Frontal cortex (tissue), 4 donors: ENCODE results near the gene BOK. TPM values are rescaled to one million over a fixed set of nuclear protein-coding genes. Genes with fewer than 3 reads are reported as not detected.
A peak's percentile ranks its signal among the peaks of the same experiment; 100 is the strongest.

ENCODE experiments used
- DNase-seq, 2 donors: peaks; one replicate each; pipeline ENCODE4 v3.0.0; 2012; ENCODE audit warnings: low spot score in 2 of 2
- FAIRE-seq: peaks from 2 replicates; lab custom pipeline; 2012; peaks lifted over from hg19 to GRCh38; lab: Jason Lieb, UNC
- total RNA-seq: library from RNA; depleted of rRNA; stranded (reverse); fragments of >200 nt; gene quantifications from one replicate; pipeline ENCODE4 v1.2.3, GENCODE V29; 2014
- donor health status: control.
- donor health status: control.
- donor health status: control.

Gene BOK
- total RNA-seq, 1 donor from 2014 or later, result 20.8 TPM

DNA sequence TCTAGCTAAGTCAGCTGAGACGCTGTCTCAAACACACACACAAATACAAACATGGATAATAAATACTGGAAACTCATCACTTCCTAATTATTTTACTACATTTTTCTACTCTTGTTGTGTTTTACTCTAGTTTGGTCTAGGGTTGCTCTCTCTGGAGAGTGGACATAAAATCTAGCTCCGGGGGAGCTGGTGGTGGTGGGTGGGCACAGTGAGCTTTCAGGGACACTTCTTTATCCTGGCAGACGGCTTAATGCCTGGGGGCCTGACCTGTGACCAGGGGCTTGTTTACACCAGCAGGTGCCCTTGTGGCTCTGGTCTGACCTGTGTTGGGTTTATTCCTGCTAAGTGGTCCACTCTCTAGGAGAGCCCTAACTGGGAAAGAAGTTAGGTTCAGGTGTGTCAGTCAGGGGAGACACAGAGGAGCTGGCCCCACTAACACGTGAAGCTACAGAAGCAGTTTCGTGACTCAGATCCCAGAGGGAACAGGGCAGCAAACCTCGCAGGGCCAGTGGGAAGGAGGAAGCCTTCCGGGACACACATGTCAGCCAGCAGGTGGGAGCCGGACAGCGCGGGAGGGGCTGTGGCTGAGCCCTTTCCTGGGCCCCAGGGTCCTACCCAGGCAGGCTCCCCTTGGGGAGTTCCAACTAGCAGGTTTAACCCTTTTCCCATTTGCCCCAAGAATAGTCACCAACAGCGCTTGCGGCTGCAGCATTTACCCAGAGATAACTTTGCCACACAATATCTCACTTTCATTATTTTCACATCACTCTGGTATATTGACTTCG lies 22.5 kb upstream of the BOK start:
- DNase-seq (no peak), FAIRE-seq (no peak)

DNA sequence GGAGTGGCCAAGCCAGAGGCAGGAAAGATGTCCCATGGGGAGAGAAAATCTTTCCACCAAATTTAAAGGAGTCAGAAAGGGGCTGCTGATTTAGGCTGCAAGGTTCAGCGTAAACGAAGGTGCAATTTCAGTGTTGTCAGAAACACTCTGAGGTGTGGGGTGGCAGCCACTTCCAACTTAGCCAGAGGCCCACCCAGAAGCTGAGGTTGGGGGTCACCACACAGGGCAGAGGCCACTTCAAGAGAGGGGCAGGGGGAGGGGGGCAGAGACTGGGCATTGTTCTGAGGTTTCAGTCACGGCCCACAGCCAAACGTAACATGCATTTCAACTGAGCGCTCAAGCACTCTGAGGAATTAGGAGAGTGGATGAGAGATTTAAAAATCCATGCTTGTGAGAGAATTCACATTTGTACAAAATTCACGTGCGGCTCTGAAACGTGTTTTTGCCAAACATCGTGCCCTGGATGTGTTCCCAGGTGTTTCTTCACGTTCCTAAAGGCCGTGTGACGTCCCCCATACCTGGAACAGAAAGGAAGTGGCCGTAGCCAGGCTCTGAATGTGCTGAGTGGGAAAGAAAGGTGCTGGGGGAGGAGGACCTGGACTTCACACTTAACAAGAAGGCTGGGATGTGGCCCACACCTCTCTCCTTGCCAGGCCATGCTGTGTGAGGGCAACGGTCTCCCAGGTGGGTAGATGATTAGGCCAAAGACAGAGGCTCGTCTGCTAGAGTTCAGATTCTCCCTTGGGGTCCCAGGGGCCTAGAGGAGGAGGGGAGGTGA lies 19.5 kb upstream of the BOK start:
- DNase-seq, result no peak
- no peak for FAIRE-seq

DNA sequence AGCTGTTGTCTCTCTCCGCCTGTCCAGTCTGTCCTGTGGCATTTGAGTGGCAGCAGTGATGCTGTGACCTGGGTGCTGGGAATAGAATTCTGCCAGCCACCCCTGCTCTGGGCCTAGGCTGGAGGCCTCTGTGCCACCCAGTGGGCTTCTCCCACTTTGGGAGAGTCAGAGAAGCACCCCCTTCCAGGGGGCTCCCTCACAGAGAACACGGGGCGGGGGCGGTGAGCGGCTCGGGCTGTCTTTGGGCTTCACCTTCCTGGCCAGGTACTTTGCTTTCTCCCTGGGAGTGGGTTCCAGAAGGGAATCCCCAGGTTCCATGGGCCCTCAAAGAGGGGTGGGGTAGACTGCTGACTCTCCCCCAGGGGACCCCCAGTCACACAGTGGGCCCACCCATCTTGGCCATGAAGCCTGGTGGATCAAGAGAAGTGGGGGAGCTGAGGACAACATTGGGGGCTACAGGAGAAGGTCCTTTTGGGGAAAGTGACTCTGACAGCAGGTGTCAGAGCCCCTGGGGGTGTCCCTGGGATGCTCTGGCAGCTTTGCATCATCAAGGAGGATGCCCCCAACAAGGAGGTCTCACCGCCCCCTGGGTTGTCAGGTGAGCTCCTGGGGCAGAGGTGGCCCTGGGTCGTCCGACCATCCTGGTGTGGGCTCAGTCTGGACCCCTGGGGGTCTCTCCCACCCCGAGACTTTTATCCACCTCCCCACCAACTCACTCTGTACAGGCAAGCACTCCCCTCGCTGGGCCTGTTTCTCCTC lies 18.8 kb upstream of the BOK start:
- DNase-seq (no peak), FAIRE-seq (no peak)

DNA sequence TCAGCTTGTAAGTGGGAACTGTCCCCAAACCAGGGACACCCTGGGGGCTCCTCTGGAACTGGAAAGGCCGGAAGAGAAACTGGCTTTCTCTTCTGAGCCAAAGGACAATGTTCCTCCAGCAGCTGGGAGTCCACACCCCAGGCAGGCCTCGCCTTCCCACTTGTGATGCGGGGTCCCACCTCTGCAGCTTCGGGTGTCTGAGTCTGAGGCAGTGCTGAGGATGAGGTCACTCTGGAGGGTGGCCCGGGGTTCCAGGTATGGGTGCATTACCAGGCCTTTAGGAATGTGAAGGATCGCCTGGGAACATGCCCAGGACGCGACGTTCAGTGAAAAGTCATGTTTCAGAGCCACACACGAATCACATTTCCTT lies 18.2 kb upstream of the BOK start:
- no peak for DNase-seq
- no peak for FAIRE-seq

DNA sequence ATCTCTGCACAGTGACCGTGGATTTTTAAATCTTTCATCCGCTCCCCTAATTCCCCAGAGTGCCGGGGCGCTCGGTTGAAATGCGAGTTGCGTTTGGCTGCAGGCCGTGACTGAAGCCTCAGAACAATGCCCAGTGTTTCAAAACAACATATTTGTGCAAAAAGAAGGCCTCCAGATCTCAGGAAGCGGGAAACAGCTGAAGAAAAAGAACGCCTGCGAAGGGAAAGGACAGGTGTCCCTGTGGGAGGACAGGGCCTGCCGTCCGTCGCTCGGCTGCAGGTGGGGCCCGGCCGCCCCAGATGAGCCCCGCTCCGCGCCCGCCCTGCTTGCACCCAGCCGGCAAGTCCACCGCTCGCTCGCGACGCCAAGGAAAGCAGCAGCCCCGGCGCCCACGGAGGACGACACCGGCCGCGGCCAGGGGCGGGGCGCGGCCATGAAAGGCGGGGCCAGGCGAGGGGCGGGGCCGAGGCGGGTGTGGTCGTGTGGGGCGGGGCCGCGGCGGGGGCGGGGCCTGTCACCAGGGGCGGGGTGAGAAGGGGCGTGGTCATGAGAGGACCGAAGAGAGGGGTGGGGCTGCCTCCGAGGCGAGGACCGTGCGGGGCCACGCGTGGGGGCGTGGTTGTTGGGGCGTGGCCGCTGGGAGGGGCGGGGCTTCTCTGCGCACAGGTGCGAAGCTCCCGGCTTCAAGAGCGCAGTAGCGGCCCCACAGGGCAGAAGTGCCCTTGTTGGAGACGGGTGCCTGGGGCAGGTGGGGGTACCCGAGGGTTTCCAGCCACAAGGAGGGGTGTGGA lies 17.6 kb upstream of the BOK start:
- no peak for FAIRE-seq
- peak; percentile 81 for DNase-seq

DNA sequence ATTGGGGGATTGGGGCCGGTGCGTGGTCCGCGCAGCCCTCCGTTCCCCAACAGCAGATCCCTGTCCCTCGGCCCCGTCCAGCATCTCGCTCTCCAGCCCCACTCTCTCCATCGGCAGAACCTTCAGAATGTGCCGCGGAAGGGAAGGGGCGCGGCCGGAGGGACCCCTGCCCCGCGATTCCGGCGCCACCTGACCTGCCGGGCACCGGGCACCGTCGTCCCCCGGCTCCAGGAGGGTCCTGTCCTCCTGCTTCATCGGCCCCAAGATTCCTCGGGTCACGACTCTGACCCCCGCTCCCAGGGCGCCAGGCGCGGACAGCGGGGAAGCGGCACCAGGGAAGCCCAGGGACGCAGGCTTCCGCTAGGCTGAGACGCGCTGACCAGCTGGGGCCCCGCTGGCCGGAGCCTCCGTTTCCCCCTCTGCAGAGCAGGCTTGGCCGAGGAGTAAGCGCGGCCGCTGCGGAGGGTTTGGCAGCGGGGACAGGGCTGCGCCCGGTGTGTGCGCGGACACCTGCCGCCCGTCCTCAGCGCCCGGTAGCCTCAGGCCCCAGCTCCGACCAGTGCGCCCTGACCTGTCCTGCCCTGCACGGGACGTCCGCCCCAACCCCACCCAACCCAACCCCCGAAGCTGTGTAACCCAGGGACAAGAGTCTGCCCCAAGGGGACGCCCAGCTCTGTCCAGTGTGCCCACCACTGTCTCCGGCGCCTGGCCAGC lies 16.8 kb upstream of the BOK start:
- peak in 1 of 2 donors; percentile 56 for DNase-seq
- FAIRE-seq, result no peak

DNA sequence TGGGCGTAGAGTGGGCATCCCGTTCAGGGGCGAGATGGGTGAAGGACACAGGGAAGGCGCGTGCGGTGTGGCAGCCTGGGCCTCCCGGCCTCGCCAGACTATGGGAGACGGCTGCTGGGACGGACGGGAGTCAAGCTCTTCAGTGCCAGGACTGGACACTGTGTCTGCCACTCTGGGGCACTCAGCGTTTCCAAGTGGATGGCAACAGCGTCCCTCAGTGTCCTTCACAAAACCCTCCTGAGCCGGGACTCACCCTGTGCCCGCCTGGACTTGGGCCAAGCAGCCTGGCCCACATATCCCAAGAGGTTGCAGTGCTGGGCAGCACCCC lies 16.3 kb upstream of the BOK start:
- no peak for FAIRE-seq
- DNase-seq, result peak in 1 of 2 donors; percentile 60

DNA sequence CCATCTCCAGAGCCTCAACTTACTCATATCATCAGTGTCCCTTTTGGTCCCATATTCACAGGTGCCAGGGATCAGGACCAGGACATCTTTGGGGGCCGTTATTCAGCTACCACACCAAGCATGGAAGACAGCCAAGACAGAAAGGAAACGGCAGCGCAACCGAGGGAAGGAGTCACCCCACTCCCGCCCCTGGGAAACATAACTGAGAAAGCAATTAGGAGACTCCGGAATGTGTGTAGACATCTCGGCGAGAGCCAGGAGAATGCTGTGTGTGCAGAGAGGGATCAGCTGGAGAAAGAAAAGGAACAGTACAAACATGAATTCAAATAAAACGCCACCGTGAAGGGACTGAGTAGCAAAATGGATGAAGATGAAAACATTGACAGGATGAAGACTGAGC lies 13.4 kb upstream of the BOK start:
- DNase-seq (no peak), FAIRE-seq (no peak)

DNA sequence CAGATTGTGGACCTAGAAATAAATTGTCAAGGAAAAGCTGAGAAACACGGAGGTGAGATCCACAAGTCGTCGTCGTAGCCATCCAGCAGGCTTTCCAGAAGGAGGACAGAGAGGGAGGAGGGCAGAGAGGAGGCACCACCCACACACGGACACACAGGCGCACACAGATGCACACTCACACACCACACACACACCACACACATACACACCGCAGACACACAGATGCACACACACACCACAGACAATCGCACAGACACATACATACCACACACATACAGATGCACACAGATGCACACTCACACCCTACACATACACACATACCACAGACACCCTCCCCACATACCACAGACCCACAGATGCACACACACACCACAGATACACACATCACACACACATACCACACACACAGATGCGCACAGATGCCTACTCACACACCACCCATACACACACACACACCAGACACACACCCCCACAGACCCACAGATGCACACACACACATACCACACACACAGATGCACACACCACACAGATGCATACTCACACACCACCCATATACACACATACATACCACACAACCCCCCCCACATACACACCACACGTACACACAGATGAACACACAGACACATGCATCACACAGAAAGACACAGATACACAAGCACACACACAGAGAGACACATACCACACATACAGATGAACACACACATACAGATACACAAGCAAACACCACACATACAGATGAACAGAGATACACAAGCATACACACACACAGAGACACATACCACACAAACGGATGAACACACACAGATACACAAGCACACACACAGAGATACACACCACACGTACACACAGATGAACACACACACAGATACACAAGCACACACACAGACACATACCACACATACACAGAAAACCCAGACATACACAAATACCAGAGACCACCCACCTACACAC lies 12.7 kb upstream of the BOK start:
- FAIRE-seq (no peak), DNase-seq (no peak)

DNA sequence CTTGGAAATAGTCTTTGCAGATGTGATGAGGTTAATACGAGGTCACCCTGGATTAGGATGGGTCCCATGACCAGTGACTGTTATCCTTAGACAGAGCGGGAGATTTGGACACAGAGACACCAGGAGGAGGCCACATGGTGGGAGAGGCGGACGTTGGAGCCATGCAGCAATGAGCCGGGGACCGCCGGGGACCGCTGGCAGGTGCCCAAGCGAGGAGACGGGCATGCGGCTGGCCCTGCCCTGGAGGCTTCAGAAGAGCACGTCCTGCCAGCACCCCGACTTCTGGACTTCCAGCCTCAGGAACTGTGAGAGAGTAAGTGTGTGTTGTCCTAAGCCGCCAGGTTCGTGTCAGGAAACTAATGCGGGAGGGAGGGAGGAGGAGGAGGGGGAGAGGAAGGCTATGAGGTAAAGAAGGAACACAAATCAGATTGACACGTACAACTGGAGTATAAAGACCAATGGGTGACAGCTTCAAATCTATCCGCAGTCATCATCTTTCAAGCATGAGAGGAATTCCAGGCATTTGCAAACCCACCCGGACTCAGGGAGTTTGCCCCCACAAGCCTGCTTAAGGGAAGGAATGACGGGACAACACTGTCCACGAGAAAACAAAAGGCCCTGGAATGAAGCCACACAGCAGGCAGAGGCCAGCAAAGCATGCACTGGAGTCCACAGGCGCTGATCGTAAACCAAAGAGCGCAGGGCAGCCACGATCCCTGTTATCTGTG lies 11.6 kb upstream of the BOK start:
- DNase-seq (peak in 1 of 2 donors; percentile 52), FAIRE-seq (no peak)

DNA sequence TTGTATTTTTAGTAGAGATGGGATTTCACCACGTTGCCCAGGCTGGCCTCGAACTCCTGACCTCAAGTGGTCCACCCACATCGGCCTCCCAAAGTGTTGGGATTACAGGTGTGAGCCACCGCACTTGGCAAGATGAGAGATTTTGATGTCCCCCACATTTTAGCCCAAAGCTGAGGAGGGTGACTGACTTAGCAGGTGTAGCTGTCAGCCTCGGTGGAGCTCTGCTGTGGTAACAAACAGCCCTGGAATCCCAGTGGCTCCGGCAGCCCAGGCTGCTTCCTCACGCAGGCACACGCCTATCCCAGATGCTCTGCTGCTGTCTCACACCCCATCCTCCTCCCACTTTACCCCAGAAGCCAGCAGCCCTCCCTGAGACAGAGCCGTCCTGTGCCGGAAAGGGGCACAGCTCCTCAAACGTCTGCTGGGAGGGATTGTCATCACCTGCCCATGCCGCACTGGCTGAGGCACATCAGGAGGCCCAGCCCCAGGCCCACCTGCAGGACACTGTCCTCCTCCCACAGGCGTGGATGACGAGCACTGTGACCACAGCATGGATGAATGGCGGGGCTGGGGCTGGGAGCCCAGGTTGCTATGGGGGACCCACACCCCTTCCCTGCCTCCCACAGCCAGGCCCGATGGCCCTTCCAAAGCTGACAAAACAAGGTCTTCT lies 10.6 kb upstream of the BOK start:
- DNase-seq (no peak), FAIRE-seq (no peak)

DNA sequence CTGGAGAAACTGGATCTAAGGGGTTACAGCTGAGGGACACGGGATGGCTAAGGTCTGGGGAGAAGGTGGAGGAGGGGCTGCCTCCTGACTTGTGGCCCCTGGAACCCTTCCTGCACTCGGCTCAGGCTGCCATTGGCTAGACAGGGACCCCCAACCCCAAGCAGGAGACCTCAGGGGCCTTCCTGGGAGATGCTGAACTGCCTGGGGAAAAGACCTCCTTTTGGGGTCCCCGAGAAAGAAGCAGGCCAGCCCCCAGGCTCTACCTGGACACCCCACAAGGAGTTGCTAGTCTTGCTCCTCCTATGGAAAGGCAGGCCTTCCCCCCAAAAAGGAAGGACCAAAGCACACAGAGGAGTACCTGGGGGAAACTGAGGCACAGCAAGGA lies 10.1 kb upstream of the BOK start:
- FAIRE-seq (no peak), DNase-seq (no peak)

DNA sequence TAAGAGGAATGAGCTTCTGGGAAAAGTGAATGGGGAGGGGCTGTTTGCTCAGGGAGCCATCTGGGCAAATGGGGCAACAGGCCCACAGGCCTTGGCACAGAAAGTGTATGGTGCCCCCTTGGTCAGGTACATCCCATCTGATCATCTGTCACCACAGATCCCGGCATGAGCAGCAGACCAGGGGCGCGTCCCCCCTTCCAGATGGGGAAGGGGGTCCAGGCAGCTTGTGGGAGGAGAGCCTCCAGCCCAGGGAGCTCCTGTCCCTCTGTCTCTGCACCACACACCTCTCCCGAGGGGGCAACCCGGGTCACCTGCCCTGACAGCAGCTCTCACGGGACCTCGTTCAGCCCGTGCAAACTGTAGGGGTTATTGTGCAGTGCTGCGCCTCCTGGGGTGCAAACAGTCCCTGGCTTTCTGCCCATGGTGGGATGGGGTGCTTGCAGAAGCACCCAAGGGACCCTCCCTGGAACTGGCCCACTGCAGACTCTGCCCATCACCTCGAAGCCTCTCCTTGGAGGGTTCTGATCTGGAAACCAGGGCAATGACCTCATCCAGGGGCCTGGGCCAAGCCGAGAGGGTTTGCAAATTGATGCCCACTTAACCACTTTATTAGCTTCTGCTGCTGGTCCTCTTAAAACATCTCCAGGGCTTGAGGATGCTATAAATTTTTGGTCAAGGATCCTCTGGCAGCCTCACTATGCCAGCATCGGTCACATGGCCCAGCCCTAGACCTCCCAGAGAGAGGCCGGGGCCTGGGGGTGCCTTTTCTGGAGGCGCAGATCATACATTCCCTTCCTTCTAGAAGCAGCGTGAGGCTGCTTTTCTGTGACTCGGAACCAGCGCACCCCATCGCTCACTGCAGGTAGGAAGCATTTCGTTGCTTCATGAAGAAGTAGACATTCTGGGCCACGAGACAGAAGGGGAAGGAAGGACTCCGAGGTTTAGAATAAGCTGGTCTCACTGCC lies 7.6 kb upstream of the BOK start:
- no peak for FAIRE-seq

DNA sequence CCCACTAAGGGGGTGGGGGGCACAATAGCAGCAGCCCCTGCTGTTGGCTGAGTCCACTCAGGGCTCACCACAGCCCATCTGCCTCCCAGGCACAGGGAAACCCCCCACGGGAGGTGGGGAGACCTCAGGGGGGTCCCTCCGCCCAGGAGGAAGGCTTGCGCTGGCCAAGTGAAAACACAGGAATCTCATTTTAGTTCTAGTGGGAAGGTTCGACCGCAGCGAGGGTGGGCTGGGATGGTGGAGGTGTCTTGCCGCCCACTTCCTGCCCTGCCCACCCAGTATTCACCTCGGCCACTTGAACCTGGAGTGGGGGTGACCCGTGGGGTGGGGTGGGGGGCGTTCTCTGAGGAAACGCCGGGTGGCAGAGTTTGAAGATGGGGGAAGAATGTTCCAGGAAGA lies 6.9 kb upstream of the BOK start:
- no peak for FAIRE-seq

More for the DNA sequence above, 7.6 kb upstream of the BOK start:
- no peak for DNase-seq

DNA sequence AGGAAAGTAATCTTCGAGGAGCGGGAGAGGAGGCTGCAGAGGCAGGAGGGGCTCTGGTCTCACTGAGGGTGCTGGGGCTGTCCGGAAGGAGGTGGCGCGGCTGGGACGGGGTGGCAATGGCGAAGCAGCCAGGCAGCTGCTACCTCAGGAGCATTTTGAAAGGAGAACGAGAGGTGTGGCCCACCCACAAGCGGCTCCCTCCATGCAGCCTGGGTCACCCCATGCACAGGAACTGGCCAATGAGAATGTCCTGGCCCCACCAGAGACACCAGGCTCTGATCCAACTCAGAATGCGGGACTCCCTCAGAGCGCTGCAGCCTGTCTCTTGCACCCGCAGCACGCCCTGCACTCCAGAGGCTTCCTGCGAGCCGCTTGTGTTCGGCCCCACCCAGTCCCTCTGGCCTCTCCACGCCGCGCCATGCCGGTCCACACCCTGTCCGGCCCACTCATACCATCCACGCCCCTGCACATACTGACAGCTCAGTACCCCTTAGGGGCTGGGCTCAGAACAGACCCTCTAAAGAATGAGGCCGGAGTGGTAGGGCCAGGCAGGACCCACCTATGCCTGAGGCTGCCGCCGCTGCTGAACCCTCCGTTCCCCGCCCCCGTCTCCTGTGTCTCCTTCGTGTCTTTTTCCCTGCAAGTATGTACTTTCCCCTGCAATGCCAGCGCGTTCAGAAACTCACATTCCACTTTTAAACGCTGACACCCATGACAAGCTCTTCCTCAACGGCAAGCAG lies 6.4 kb upstream of the BOK start:
- FAIRE-seq (no peak), DNase-seq (no peak)

More for the DNA sequence above, 6.9 kb upstream of the BOK start:
- DNase-seq, result no peak

DNA sequence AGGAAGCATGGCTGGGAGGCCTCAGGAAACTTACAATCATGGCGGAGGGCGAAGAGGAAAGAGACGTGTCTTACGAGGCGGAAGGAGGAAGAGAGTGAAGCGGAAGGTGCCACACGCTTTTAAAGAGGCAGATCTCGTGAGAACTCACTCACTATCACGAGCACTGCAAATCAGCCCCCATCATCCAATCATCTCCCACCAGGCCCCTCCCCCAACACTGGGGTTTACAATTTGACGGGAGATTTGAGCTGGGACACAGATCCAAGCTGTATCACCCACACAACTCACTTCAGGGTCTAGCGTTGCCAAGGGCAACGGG lies 5.1 kb upstream of the BOK start:
- FAIRE-seq (no peak), DNase-seq (no peak)
